ENCODE results near the gene HSPH1.

The HSPH1 gene

GRCh38 chr13:31122544-31123260 lies 39.0 kb downstream of the HSPH1 start:
- TF ChIP-seq MAX (IDR thresholded peaks at IDR 0.05; ENCODE audit: low read depth, low read length) = no peak
- TF ChIP-seq POLR2A (IDR thresholded peaks at IDR 0.05; ENCODE audit: extremely low read depth, insufficient read length) = no peak
- TF ChIP-seq MYC (IDR thresholded peaks at IDR 0.05; ENCODE audit: low read depth, low read length) = no peak
- no peak for TF ChIP-seq CTCF (IDR thresholded peaks at IDR 0.05; ENCODE audit: low read depth, low read length)
- no peak overlapping the region for H3K4me3 ChIP-seq (ENCODE audit: low read depth, low read length)
- no peak for DNase-seq (ENCODE audit: low read depth)

DNA sequence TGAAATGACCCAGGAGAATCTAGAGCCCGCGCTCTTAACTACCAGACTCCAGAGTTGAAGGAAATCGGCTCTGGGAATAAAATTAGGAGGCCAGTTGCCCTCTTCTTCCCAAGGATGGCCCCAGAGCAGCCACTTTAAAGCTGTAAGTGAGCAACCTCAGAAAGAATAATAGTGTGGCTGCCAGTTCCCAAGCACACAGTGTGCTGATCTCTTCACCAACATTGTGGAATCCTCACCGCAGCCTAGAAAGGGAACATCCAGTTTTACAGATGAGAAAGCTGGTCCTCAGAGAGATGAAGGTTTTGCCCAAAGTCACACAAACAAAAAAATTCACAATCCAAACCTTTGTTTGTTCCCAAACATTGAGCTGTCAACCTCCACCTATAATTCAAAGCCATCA lies 39.6 kb downstream of the HSPH1 start:
- TF ChIP-seq CTCF (IDR thresholded peaks at IDR 0.05; ENCODE audit: low read depth, low read length) (no peak), MAX (IDR thresholded peaks at IDR 0.05; ENCODE audit: low read depth, low read length) (no peak), MYC (IDR thresholded peaks at IDR 0.05; ENCODE audit: low read depth, low read length) (no peak), POLR2A (IDR thresholded peaks at IDR 0.05; ENCODE audit: extremely low read depth, insufficient read length) (no peak)
- DNase-seq (ENCODE audit: low read depth) = no peak
- H3K4me3 ChIP-seq (ENCODE audit: low read depth, low read length) = no peak overlapping the region

- DNase-seq (ENCODE audit: low read depth) = no peak
- no peak for TF ChIP-seq POLR2A (IDR thresholded peaks at IDR 0.05; ENCODE audit: extremely low read depth, insufficient read length)
- no peak for TF ChIP-seq MAX (IDR thresholded peaks at IDR 0.05; ENCODE audit: low read depth, low read length)
- TF ChIP-seq MYC (IDR thresholded peaks at IDR 0.05; ENCODE audit: low read depth, low read length) = no peak
- no peak for TF ChIP-seq CTCF (IDR thresholded peaks at IDR 0.05; ENCODE audit: low read depth, low read length)
- H3K4me3 ChIP-seq (ENCODE audit: low read depth, low read length) = no peak overlapping the region
Measured at GRCh38 chr13:31121379-31122140, 40.1 kb downstream of the HSPH1 start.

DNA sequence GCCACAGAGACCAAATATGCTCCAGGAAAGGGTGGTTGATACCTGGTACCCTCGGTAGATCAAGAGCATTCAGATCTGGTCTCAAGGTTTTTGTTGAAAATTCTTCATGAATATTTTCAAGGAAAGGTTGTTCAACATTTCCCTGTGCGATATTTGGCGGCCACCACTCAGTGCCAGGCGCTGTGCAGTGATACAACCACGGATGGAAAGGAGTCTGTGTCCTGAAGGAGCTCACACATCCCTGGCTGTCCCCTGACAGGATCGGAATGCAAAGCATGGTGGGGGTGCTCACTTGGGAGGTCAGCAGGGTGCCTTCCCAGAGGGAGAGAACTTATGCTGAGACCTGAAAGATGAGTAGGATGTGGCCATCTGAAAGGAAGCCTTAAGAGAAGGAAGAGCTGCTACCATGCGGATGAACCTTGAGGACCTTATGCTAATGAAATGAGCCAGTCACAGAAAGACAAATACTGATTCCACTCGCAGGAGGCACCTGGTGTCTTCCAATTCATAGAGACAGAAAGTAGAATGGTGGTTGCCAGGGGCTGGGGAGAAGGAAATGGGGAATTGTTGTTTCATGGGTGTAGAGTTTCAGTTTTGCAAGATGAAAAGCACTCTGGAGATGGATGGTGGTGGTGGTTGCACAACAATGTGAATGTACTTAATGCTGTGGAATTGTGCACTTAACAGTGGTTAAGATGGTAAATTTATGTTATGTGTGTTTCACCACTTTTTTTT lies 41.6 kb downstream of the HSPH1 start:
- H3K4me3 ChIP-seq (ENCODE audit: low read depth, low read length) = no peak overlapping the region
- no peak for DNase-seq (ENCODE audit: low read depth)
- no peak for TF ChIP-seq MAX (IDR thresholded peaks at IDR 0.05; ENCODE audit: low read depth, low read length)
- TF ChIP-seq POLR2A (IDR thresholded peaks at IDR 0.05; ENCODE audit: extremely low read depth, insufficient read length) = no peak
- TF ChIP-seq MYC (IDR thresholded peaks at IDR 0.05; ENCODE audit: low read depth, low read length) = no peak
- TF ChIP-seq CTCF (IDR thresholded peaks at IDR 0.05; ENCODE audit: low read depth, low read length) = no peak

DNA sequence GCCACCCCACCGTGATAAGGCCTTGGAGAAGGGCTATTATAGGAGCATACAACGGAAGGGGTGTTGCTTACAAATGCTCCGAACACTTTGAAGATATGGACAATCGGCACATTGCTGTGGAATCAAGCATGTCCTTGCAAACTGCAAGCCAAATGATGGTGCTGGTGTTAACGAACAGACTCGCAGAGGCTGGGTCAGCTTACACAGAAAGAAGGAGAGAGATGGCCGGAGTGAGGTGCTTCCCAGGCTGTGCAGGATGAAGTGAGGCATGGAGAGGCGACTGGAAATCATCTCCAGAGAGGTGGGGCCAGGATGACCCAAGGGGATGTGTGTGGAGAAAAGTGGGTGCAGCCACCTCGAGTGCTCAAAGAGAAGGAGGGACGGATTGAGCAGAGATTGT lies 42.2 kb downstream of the HSPH1 start:
- TF ChIP-seq POLR2A (IDR thresholded peaks at IDR 0.05; ENCODE audit: extremely low read depth, insufficient read length) (no peak), MAX (IDR thresholded peaks at IDR 0.05; ENCODE audit: low read depth, low read length) (no peak), CTCF (IDR thresholded peaks at IDR 0.05; ENCODE audit: low read depth, low read length) (no peak), MYC (IDR thresholded peaks at IDR 0.05; ENCODE audit: low read depth, low read length) (no peak)
- no peak overlapping the region for H3K4me3 ChIP-seq (ENCODE audit: low read depth, low read length)
- no peak for DNase-seq (ENCODE audit: low read depth)
